Measurements from ENCODE around the gene PCDHGB6.
A peak's percentile ranks its signal among the peaks of the same experiment; 100 is the strongest.
"Not testable (repeated sequence)": the region's sequence is repeated elsewhere in the genome, so short reads cannot be mapped to it uniquely, and the experiment has no call there.

Gene PCDHGB6

DNA sequence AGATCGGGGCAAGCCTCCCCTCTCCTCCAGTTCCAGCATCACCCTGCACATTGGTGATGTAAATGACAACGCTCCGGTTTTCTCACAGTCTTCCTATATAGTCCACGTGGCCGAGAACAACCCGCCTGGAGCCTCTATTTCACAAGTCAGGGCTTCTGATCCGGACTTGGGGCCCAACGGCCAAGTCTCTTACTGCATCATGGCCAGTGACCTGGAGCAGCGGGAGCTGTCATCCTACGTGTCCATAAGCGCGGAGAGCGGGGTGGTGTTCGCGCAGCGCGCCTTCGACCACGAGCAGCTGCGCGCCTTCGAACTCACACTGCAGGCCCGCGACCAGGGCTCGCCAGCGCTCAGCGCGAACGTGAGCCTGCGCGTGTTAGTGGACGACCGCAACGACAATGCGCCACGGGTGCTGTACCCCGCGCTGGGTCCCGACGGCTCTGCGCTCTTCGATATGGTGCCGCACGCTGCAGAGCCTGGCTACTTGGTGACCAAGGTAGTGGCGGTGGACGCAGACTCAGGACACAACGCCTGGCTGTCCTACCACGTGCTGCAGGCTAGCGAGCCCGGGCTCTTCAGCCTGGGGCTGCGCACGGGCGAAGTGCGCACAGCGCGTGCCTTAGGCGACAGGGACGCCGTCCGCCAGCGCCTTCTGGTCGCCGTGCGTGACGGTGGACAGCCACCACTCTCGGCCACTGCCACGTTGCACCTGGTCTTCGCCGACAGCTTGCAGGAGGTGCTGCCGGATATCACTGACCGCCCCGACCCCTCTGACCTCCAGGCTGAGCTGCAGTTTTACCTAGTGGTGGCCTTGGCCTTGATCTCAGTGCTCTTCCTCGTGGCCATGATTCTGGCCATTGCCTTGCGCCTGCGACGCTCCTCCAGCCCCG is 18.4 kb upstream of the PCDHGB6 start:
- no peak for DNase-seq

DNA sequence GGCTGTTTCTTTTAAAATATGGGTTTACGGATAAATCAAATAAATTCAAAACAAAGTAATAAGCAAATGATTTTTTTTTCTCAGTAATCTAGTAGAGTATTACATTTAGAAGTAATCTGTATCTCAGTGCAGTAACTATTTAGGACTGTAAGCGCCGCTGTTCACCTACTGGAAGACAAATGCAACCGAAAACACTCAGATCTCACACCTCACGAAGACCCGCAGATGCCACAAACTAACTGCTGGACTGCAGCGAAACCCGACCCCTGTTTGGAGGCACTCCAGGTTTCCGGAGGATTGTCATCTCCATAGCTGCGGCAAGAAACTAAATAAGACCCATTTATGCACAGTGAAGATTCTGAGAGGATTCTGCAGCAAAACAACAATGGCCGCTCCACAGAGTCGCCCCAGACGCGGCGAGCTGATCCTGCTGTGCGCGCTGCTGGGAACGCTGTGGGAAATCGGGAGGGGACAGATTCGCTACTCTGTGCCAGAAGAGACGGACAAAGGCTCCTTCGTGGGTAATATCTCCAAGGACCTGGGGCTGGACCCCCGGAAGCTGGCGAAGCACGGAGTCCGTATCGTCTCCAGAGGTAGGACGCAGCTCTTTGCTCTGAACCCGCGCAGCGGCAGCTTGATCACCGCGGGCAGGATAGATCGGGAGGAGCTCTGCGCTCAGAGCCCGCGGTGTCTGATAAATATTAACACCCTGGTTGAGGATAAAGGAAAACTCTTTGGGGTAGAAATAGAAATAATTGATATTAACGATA is 15.2 kb upstream of the PCDHGB6 start, which contains the start of gene PCDHGA8:
Gene PCDHGA8 (plus strand): TSS at position 205 of the 770 bp plus-strand sequence. CDS start 181 bp downstream, at position 386.
- no peak for DNase-seq

- DNase-seq, result no peak
Measured at GRCh38 chr5:141393267-141393666, 14.6 kb upstream of the PCDHGB6 start.

DNA sequence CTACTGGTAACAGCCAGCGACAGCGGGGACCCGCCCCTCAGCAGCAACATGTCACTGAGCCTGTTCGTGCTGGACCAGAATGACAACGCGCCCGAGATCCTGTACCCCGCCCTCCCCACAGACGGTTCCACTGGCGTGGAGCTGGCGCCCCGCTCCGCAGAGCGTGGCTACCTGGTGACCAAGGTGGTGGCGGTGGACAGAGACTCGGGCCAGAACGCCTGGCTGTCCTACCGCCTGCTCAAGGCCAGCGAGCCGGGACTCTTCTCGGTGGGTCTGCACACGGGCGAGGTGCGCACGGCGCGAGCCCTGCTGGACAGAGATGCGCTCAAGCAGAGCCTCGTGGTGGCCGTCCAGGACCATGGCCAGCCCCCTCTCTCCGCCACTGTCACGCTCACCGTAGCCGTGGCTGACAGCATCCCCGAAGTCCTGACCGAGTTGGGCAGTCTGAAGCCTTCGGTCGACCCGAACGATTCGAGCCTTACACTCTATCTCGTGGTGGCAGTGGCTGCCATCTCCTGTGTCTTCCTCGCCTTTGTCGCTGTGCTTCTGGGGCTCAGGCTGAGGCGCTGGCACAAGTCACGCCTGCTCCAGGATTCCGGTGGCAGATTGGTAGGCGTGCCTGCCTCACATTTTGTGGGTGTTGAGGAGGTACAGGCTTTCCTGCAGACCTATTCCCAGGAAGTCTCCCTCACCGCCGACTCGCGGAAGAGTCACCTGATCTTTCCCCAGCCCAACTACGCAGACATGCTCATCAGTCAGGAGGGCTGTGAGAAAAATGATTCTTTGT is 13.2 kb upstream of the PCDHGB6 start:
- not testable (repeated sequence) for DNase-seq

DNA sequence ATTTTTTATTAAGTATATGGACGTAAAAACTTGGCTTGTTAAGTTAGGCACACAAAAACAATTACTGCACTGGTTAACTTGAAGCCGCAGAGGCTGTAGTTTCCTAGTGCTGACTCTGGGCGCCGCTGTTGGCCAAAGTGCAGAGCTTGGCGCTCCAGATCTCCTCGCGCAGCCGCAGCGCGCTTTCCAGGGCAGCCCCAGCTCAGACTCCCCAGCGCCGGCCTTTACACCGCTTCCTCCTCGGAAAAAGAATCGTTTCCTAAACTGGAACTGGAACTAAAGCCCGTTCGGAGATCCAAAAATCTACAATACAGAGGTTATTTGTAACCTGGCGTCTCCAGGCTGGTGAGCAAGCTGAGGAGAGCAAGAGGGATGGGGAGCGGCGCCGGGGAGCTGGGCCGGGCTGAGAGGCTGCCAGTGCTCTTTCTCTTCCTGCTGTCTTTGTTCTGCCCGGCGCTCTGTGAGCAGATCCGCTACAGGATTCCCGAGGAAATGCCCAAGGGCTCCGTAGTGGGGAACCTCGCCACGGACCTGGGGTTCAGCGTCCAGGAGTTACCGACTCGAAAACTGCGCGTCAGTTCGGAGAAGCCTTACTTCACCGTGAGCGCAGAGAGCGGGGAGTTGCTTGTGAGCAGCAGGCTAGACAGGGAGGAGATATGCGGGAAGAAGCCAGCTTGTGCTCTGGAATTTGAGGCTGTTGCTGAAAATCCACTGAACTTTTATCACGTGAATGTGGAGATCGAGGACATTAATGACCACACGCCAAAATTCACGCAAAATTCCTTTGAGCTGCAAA is 9.9 kb upstream of the PCDHGB6 start, which contains the start of gene PCDHGB5:
Gene PCDHGB5 (plus strand): TSS at position 192 of the 796 bp plus-strand sequence. CDS start 181 bp downstream, at position 373.
- peak; percentile 44 for DNase-seq

DNA sequence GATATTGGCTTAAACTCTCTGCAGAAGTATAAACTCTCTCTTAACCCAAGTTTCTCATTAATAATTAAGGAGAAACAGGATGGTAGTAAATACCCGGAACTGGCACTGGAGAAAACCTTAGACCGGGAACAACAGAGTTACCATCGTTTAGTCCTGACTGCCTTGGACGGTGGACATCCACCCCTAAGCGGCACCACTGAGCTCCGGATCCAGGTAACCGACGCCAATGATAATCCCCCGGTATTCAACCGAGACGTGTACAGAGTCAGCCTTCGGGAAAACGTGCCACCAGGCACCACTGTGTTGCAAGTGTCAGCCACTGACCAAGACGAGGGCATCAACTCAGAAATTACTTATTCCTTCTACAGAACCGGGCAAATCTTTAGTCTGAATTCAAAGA is 9.2 kb upstream of the PCDHGB6 start:
- DNase-seq, result no peak

GRCh38 chr5:141399555-141400258 is 8.1 kb upstream of the PCDHGB6 start:
- no peak for DNase-seq

DNA sequence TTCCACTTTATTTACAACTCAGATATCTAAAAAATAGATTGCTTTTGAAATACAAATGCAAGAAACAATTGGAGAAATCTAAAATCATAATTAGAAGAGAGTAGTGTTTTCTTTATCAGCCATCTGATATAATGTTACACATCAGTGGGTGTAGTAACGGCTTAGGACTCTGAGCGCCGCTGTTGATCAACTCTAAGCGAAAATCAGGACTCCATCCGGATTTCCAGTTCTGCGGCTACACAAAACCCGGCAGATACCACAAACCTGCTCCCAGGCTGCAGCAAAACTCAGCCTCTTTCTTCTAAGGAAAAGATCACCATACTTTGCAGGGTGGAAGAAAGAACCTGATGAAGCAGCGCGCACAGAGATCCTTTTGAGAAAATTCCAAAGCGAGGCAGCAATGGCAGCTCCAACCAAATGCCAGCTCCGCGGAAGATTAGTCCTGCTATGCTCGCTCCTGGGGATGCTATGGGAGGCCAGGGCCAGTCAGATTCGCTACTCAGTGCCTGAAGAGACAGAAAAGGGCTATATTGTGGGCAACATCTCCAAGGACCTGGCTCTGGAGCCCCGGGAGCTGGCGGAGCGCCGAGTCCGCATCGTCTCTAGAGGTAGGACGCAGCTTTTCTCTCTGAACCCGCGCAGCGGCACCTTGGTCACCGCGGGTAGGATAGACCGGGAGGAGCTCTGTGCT is 5.1 kb upstream of the PCDHGB6 start, which contains the start of gene PCDHGA9:
Gene PCDHGA9 (plus strand): TSS at position 226 of the 691 bp plus-strand sequence. CDS start 175 bp downstream, at position 401.
- peak; percentile 42 for DNase-seq

DNA sequence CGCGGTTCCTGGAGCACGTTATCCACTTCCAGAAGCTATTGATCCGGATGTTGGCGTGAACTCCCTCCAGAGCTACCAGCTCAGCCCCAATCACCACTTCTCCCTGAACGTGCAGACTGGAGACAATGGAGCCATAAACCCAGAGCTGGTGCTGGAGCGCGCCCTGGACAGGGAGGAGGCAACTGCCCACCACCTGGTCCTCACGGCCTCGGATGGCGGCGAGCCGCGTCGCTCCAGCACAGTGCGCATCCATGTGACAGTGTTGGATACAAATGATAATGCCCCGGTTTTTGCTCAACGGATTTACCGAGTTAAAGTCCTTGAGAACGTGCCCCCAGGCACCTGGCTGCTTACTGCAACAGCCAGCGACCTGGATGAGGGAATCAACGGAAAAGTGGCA is 4.4 kb upstream of the PCDHGB6 start:
- no peak for DNase-seq

DNA sequence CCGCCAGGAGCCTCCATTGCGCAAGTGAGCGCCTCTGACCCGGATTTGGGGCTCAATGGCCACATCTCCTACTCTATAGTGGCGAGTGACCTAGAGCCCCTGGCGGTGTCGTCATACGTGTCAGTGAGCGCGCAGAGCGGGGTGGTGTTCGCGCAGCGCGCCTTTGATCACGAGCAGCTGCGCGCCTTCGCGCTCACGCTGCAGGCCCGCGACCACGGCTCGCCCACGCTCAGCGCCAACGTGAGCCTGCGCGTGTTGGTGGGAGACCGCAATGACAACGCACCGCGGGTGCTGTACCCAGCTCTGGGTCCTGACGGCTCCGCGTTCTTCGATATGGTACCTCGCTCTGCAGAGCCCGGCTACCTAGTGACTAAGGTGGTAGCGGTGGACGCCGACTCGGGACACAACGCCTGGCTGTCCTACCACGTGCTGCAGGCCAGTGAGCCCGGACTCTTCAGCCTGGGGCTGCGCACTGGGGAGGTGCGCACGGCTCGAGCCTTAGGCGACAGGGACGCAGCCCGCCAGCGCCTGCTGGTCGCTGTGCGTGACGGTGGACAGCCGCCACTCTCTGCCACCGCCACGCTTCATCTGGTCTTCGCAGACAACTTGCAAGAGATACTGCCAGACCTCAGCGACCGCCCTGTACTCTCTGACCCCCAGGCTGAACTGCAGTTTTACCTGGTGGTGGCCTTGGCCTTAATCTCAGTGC is 1.9 kb downstream of the PCDHGB6 start:
- DNase-seq, result no peak

GRCh38 chr5:141411575-141411974 is 3.8 kb downstream of the PCDHGB6 start:
- DNase-seq, result no peak

- DNase-seq, result peak; percentile 73
Measured at GRCh38 chr5:141412854-141413539, 5.2 kb downstream of the PCDHGB6 start, which contains the start of gene PCDHGA10. Gene PCDHGA10, plus strand, starts transcription at chr5:141412987. Its CDS starts 189 bp downstream, at chr5:141413176.

- DNase-seq, result no peak
Measured at GRCh38 chr5:141413540-141414069, 5.8 kb downstream of the PCDHGB6 start.

GRCh38 chr5:141414548-141415274 is 6.9 kb downstream of the PCDHGB6 start:
- not testable (repeated sequence) for DNase-seq

- DNase-seq, result not testable (repeated sequence)
Measured at GRCh38 chr5:141415275-141415618, 7.4 kb downstream of the PCDHGB6 start.

DNA sequence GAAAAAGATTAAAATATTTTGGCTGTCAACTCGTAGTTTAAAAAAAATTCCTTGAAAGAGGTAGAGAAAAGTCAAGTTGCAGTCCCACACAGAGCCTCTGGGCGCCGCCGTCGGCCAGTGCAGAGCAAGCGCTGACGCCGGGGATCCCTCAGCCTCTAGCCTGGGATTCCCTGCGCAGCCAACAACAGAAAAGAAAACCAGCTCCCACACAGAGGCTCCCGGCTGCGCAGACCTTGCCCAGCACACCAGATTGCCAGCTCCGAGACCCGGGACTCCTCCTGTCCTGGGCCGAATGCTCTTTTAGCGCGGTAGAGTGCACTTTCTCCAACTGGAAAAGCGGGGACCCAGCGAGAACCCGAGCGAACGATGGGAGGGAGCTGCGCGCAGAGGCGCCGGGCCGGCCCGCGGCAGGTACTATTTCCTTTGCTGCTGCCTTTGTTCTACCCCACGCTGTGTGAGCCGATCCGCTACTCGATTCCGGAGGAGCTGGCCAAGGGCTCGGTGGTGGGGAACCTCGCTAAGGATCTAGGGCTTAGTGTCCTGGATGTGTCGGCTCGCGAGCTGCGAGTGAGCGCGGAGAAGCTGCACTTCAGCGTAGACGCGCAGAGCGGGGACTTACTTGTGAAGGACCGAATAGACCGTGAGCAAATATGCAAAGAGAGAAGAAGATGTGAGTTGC is 9.8 kb downstream of the PCDHGB6 start, which contains the start of gene PCDHGB7:
Gene PCDHGB7 (plus strand): TSS at position 184 of the 679 bp plus-strand sequence. CDS start 183 bp downstream, at position 367.
- DNase-seq, result peak; percentile 70

Measured in HCEC 1CT (cell line).